WERI-Rb-1 (cell line): ENCODE results near the gene KCNK5.

ENCODE experiments used
- DNase-seq: peaks from one replicate; pipeline ENCODE4 v3.0.0-alpha.2; 2020
- H3K27ac ChIP-seq: fragments of 250-450 bp; sonication (Bioruptor Pico); 2 replicates; pipeline ENCODE4 v1.5.1; 2020; ENCODE audit warnings: mild to moderate bottlenecking, moderate library complexity
- H3K27me3 ChIP-seq: fragments of 250-450 bp; sonication (Bioruptor Pico); 2 replicates; pipeline ENCODE4 v1.5.1; 2021; ENCODE audit warnings: mild to moderate bottlenecking, low read depth, moderate library complexity; ENCODE audit not compliant: insufficient read depth, severe bottlenecking
- H3K36me3 ChIP-seq: fragments of 250-450 bp; sonication (Bioruptor Pico); 2 replicates; pipeline ENCODE4 v1.5.1; 2020; ENCODE audit warnings: mild to moderate bottlenecking, moderate library complexity
- H3K4me3 ChIP-seq: 2 replicates; pipeline ENCODE4 v1.5.1; 2011; ENCODE audit warnings: low read depth, mild to moderate bottlenecking, control low read depth, low read length
- H3K9me3 ChIP-seq: fragments of 250-450 bp; sonication (Bioruptor Pico); 2 replicates; pipeline ENCODE4 v1.5.1; 2021; ENCODE audit warnings: mild to moderate bottlenecking, moderate library complexity; ENCODE audit not compliant: severe bottlenecking
- CTCF ChIP-seq: IDR thresholded peaks from 2 replicates; pipeline ENCODE4 v1.5.1; 2011; ENCODE audit warnings: low read depth, mild to moderate bottlenecking, control low read depth, inconsistent platforms, low read length

Gene KCNK5

GRCh38 chr6:39166189-39166911 is 62.9 kb downstream of the KCNK5 start:
- H3K9me3 ChIP-seq: peaks cover 5% of the 10 kb centered on the region
- peak; percentile 98 for DNase-seq
- TF ChIP-seq CTCF: peak; percentile 100
- no peak overlapping the region for H3K4me3 ChIP-seq
- no peaks in the 10 kb centered on the region for H3K36me3 ChIP-seq
- no peaks in the 10 kb centered on the region for H3K27me3 ChIP-seq
- H3K27ac ChIP-seq: peak overlapping the region; percentile 5; the same call in 1 of the 2 replicates

- peak; percentile 62; the same call in 1 of the 2 replicates for TF ChIP-seq CTCF
- peak; percentile 61 for DNase-seq
- Histone ChIP-seq H3K27me3 (no peaks in the 10 kb centered on the region), H3K36me3 (no peaks in the 10 kb centered on the region), H3K9me3 (peaks cover 10% of the 10 kb centered on the region), H3K4me3 (no peak overlapping the region), H3K27ac (no peak overlapping the region)
These were observed 71.8 kb downstream of the KCNK5 start for GRCh38 chr6:39157511-39157910.

GRCh38 chr6:39156801-39157200 is 72.5 kb downstream of the KCNK5 start:
- no peak overlapping the region for H3K27ac ChIP-seq
- H3K9me3 ChIP-seq: peaks cover 10% of the 10 kb centered on the region
- TF ChIP-seq CTCF: no peak
- no peaks in the 10 kb centered on the region for H3K36me3 ChIP-seq
- DNase-seq: no peak
- H3K4me3 ChIP-seq: no peak overlapping the region
- peaks cover 2% of the 10 kb centered on the region for H3K27me3 ChIP-seq

- Histone ChIP-seq H3K36me3 (no peaks in the 10 kb centered on the region), H3K9me3 (peaks cover 10% of the 10 kb centered on the region), H3K4me3 (no peak overlapping the region), H3K27me3 (peaks cover 2% of the 10 kb centered on the region), H3K27ac (no peak overlapping the region)
- DNase-seq: no peak
- TF ChIP-seq CTCF: no peak
These were observed 74.6 kb downstream of the KCNK5 start for GRCh38 chr6:39154705-39155104.

- H3K27ac ChIP-seq: no peak overlapping the region
- H3K27me3 ChIP-seq: peaks cover 2% of the 10 kb centered on the region
- no peak overlapping the region for H3K4me3 ChIP-seq
- no peaks in the 10 kb centered on the region for H3K36me3 ChIP-seq
- H3K9me3 ChIP-seq: peaks cover 4% of the 10 kb centered on the region
- TF ChIP-seq CTCF: no peak
- no peak for DNase-seq
These were observed 75.4 kb downstream of the KCNK5 start for GRCh38 chr6:39153766-39154397.
